GM12878 (cell line): ENCODE measurements around the gene JAG2. TPM values are rescaled to one million over a fixed set of nuclear protein-coding genes. Genes with fewer than 3 reads are reported as not detected.

Source experiments
- ATAC-seq: fragments of 200-7000 bp; cut with Tn5 transposase; 3 replicates; pipeline ENCODE4 v1.9.1; 2020; ENCODE audit warnings: mild to moderate bottlenecking, moderate library complexity
- BruUV-seq: library from RNA; stranded (reverse); fragments of 400-500 nt; replicated peaks from 2 replicates; lab custom pipeline; 2021; lab: Mats Ljungman, UMichigan
- CTCF ChIA-PET: fragments of 300-600 bp; sonication (Branson Sonifier 250); formaldehyde crosslinking; extraction: SDS; loops from one replicate; lab custom pipeline; 2021; ENCODE audit warnings: inconsistent platforms; lab: Yijun Ruan, JAX
- POLR2A ChIA-PET: fragments of 350-600 bp; formaldehyde crosslinking; extraction: SDS; loops from one replicate; lab custom pipeline; 2021; ENCODE audit warnings: inconsistent platforms; lab: Charles Lee
- RAD21 ChIA-PET: fragments of 300-600 bp; sonication (Branson Sonifier 250); formaldehyde crosslinking; loops from one replicate; lab custom pipeline; 2023; ENCODE audit warnings: antibody characterized with exemption; ENCODE audit not compliant: unreplicated experiment; lab: Charles Lee
- SMC1A ChIA-PET: fragments of 300-600 bp; sonication (Branson Sonifier 250); formaldehyde crosslinking; loops from one replicate; lab custom pipeline; 2023; ENCODE audit not compliant: unreplicated experiment, uncharacterized antibody; lab: Charles Lee
- DNase-seq: peaks from one replicate; pipeline ENCODE4 v3.0.0-alpha.2; 2011; ENCODE audit warnings: low read depth, low spot score
- FAIRE-seq: peaks from 3 replicates; lab custom pipeline; 2011; peaks lifted over from hg19 to GRCh38; lab: Jason Lieb, UNC
- H2AFZ ChIP-seq: 2 replicates; pipeline ENCODE4 v1.6.0; 2011; ENCODE audit warnings: low read depth, low read length, control low read depth; ENCODE audit not compliant: control insufficient read depth
- H3K27ac ChIP-seq: 2 replicates; pipeline ENCODE4 v1.5.1; 2011; ENCODE audit warnings: control low read depth; ENCODE audit not compliant: control insufficient read depth, insufficient read depth
- H3K27me3 ChIP-seq, 2 experiments: replicated peaks in 1 of 2; 2 replicates each; pipeline versions ENCODE4 v1.6.0 to v1.6.1; 2011; ENCODE audit warnings: low read length in 1 of 2; ENCODE audit not compliant: control insufficient read depth in 2 of 2, insufficient read depth in 2 of 2
- H3K36me3 ChIP-seq, 2 experiments: 2 replicates each; pipeline ENCODE4 v1.5.1; 2011; ENCODE audit warnings: low read length in 1 of 2; ENCODE audit not compliant: control insufficient read depth in 2 of 2, insufficient read depth in 2 of 2
- H3K4me1 ChIP-seq: 2 replicates; pipeline ENCODE4 v1.6.1; 2011; ENCODE audit warnings: mild to moderate bottlenecking, low read length, moderate library complexity, mixed read lengths; ENCODE audit not compliant: control insufficient read depth, insufficient read depth
- H3K4me2 ChIP-seq: 2 replicates; pipeline ENCODE4 v1.6.0; 2011; ENCODE audit warnings: control low read depth; ENCODE audit not compliant: control insufficient read depth, insufficient read depth
- H3K4me3 ChIP-seq: fragments of 200-600 bp; sonication (generic); 2 replicates; pipeline ENCODE4 v1.5.1; 2016
- H3K79me2 ChIP-seq: 2 replicates; pipeline ENCODE4 v1.6.0; 2011; ENCODE audit warnings: low read length; ENCODE audit not compliant: control insufficient read depth, insufficient read depth
- H3K9ac ChIP-seq: 2 replicates; pipeline ENCODE4 v1.8.0; 2011; ENCODE audit warnings: low read length, control low read depth, mixed read lengths; ENCODE audit not compliant: control insufficient read depth, insufficient read depth
- H3K9me3 ChIP-seq: replicated peaks from 3 replicates; pipeline ENCODE4 v1.5.1; 2011; ENCODE audit warnings: mild to moderate bottlenecking, low read length; ENCODE audit not compliant: control insufficient read depth, insufficient read depth
- H4K20me1 ChIP-seq: 2 replicates; pipeline ENCODE4 v1.6.0; 2011; ENCODE audit not compliant: control insufficient read depth, insufficient read depth
- CEBPB ChIP-seq, 2 experiments: fragments of 150-350 bp in 1 of 2; IDR thresholded peaks; 2 replicates each; pipeline ENCODE4 v1.6.1; 2012 to 2014; ENCODE audit warnings: low read depth in 2 of 2, low read length in 2 of 2, borderline replicate concordance in 1 of 2, inconsistent platforms in 1 of 2
- CEBPZ ChIP-seq: fragments of 150-350 bp; IDR thresholded peaks from 2 replicates; pipeline ENCODE4 v1.6.1; 2016; ENCODE audit warnings: low read depth, low read length
- FOXK2 ChIP-seq: fragments of 450-650 bp; IDR thresholded peaks from 2 replicates; pipeline ENCODE4 v1.6.1; 2017; ENCODE audit warnings: mild to moderate bottlenecking, moderate library complexity
- HCFC1 ChIP-seq: fragments of 150-350 bp; IDR thresholded peaks from 2 replicates; pipeline ENCODE4 v1.6.1; 2014; ENCODE audit warnings: low read length
- IRF3 ChIP-seq: fragments of 450-650 bp; IDR thresholded peaks from 2 replicates; pipeline ENCODE4 v1.6.1; 2014; ENCODE audit warnings: mild to moderate bottlenecking
- KDM1A ChIP-seq: fragments of 200-600 bp; sonication (generic); IDR thresholded peaks from 2 replicates; pipeline ENCODE4 v1.6.1; 2016; ENCODE audit warnings: borderline replicate concordance
- KLF5 ChIP-seq: fragments of 450-650 bp; IDR thresholded peaks from 2 replicates; pipeline ENCODE4 v1.6.1; 2014; ENCODE audit warnings: mild to moderate bottlenecking; ENCODE audit not compliant: partially characterized antibody
- STAT3 ChIP-seq: IDR thresholded peaks from 2 replicates; pipeline ENCODE4 v1.6.1; 2011; ENCODE audit warnings: low read depth, low read length, improper control_type of control experiment
- YY1 ChIP-seq: IDR thresholded peaks from 2 replicates; pipeline ENCODE4 v1.6.1; 2011; ENCODE audit warnings: low read depth, mild to moderate bottlenecking, low read length
- ZBTB33 ChIP-seq: fragments of 450-650 bp; IDR thresholded peaks from 2 replicates; pipeline ENCODE4 v1.6.1; 2017; ENCODE audit warnings: mild to moderate bottlenecking
- ZNF687 ChIP-seq: fragments of 450-650 bp; IDR thresholded peaks from 2 replicates; pipeline ENCODE4 v1.6.1; 2017; ENCODE audit warnings: mild to moderate bottlenecking, moderate library complexity
- WGBS: methylation state at CpG from one replicate; pipeline ENCODE4 v1.1.6; 2016; ENCODE audit warnings: low lambda C conversion rate; ENCODE audit not compliant: insufficient replicate concordance, insufficient coverage; ENCODE audit errors: missing lambda C conversion rate; 5-methylcytosine and 5-hydroxymethylcytosine counted together
- in situ Hi-C: fragments of 300-500 bp; cut with MboI; formaldehyde crosslinking; loops from 9 replicates; pipeline ENCODE4 v1.14.3; 2018; ENCODE audit warnings: mixed read lengths
- intact Hi-C: fragments of 100-400 bp; cut with micrococcal nuclease; formaldehyde crosslinking; loops from one replicate; pipeline ENCODE4 v1.14.2; 2022; ENCODE audit not compliant: unreplicated experiment
- polyA plus RNA-seq, 11 experiments: library from polyadenylated mRNA; depleted of rRNA in 4 of 11; unstranded in 6 of 11; stranded (reverse) in 5 of 11; fragments of >200 nt; fragmentation: Nextera tagmentation in 4 of 11; fragmentation: Illumina TruSeq in 1 of 11; extraction: Ambion mirVana in 4 of 11; extraction: Trizol in 1 of 11; gene quantifications; 1 replicate in 1 of 11; 2 replicates in 10 of 11; pipeline versions ENCODE4 v1.2.1 to v1.2.3, GENCODE V29; 2011 to 2016; ENCODE audit warnings: inconsistent platforms in 2 of 11, missing spikeins in 2 of 11, low read depth in 1 of 11
- total RNA-seq, 4 experiments: library from RNA; depleted of rRNA in 3 of 4; stranded (reverse); fragments of >200 nt in 3 of 4; fragmentation: Illumina TruSeq in 1 of 4; extraction: Trizol in 1 of 4; gene quantifications; 2 replicates each; pipeline versions ENCODE4 v1.2.1 to v1.2.3, GENCODE V29; 2013 to 2021

The JAG2 gene
- total and polyA plus RNA-seq, 10 of the 15 experiments (the other 5 are each of a cell fraction or from before 2014, with no cell fraction given): 0.04 to 0.14 (median 0.06) TPM; not detected in 5

DNA sequence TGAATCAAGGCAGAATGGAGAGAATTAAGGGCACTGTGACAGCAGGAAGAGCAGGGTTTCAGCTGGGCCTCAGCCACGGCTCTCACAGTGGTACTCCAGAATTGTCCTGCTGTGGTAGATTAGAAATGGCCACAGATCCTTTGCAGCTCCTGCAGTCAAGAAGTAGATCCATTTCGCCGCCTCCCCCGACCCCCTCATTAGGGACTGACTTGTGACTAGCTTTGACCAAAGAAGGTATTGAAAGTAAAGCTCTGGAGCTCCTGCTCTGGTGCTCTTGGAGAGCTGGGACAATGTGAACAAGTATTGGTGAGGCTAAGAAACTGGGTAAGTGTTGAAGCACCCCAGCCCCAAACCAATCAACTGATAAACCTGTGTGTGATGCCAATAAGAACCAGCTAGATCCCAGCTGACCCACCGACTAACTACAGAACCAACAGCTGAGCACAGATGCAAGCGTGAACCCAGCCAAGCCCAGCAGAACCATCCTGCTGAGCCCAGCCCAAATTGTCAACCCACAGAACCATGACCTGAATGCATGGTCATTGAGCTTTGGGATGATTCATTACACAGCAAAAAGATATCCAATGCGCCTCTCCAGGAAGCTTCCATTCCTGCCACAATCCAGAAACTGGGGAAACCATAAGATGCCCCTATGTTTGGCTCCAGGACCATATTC is 50.7 kb downstream of the JAG2 start:
- no peak for FAIRE-seq
- WGBS: 12% methylated on average over 7 of the region's 7 CpGs
- in situ Hi-C loops (no loop called here), intact Hi-C loops (no loop called here)
- ChIA-PET CTCF (interaction anchor here (0.8 kb wide), 1 partner anchor 14 kb away, joined by 3 read pairs; no protein-coding TSS in a partner anchor), SMC1A (interaction anchor here (1.0 kb wide), 1 partner anchor 13 kb away, joined by 3 read pairs; no protein-coding TSS in a partner anchor), RAD21 (no interaction called here), POLR2A (no interaction called here)
- no peak overlapping the region for H3K9ac ChIP-seq
- peaks cover 3% of the 10 kb centered on the region; the same call in 2 of the 3 replicates for H3K9me3 ChIP-seq
- no peak overlapping the region for H3K4me3 ChIP-seq
- no peaks in the 10 kb centered on the region for H3K4me1 ChIP-seq
- no peak overlapping the region for H2AFZ ChIP-seq
- no peaks in the 10 kb centered on the region for H3K36me3 ChIP-seq
- no peaks in the 10 kb centered on the region for H3K79me2 ChIP-seq
- DNase-seq: no peak
- no peak overlapping the region for H3K27ac ChIP-seq
- H3K27me3 ChIP-seq: no peaks in the 10 kb centered on the region; a peak in 1 of 4 replicates
- H3K4me2 ChIP-seq: no peak overlapping the region
- no peaks in the 10 kb centered on the region for H4K20me1 ChIP-seq
- no peak for ATAC-seq
- BruUV-seq: no TSS peak
- TF ChIP-seq KLF5 (no peak), KDM1A (no peak), ZBTB33 (no peak), STAT3 (no peak), CEBPB (IDR thresholded peaks at IDR 0.05; ENCODE audit: borderline replicate concordance in 1 of 2, low read depth in 2 of 2, low read length in 2 of 2) (no peak), FOXK2 (no peak), IRF3 (no peak), ZNF687 (no peak), CEBPZ (no peak), HCFC1 (no peak), YY1 (no peak)
